ENCODE results near the gene PAQR9.

DNA sequence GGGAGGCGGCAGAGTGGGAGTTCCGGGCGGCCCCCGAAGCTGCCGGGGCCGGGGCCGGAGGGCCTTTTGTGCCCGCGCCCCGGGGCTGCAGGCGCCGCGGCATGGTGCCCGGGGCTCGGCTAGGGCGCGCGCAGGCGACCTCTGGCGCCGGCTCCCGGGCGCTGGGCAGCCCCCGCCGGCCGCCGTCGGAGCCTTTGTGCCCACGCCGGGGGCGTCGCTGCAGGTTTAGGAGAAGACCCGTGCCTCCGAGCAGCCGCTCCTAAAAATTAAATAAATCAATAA lies 299 bp downstream of the PAQR9 start:
- TF ChIP-seq, protein P1, sequence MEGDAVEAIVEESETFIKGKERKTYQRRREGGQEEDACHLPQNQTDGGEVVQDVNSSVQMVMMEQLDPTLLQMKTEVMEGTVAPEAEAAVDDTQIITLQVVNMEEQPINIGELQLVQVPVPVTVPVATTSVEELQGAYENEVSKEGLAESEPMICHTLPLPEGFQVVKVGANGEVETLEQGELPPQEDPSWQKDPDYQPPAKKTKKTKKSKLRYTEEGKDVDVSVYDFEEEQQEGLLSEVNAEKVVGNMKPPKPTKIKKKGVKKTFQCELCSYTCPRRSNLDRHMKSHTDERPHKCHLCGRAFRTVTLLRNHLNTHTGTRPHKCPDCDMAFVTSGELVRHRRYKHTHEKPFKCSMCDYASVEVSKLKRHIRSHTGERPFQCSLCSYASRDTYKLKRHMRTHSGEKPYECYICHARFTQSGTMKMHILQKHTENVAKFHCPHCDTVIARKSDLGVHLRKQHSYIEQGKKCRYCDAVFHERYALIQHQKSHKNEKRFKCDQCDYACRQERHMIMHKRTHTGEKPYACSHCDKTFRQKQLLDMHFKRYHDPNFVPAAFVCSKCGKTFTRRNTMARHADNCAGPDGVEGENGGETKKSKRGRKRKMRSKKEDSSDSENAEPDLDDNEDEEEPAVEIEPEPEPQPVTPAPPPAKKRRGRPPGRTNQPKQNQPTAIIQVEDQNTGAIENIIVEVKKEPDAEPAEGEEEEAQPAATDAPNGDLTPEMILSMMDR (IDR thresholded peaks at IDR 0.05; ENCODE audit: insufficient read depth, low read length, poor library complexity, severe bottlenecking) = no peak
- TF ChIP-seq EZH2phosphoT487 (conservative IDR thresholded peaks at IDR 0.05; ENCODE audit: low read length) = no peak

Data from SU-DHL-6 (cell line).